T-cell (primary cell): ENCODE data around the gene SPTBN1. TPM values are rescaled to one million over a fixed set of nuclear protein-coding genes. Genes with fewer than 3 reads are reported as not detected.

Source experiments
- ATAC-seq, 4 experiments: fragments of 200-7000 bp in 3 of 4; fragments of 150-1000 bp in 1 of 4; cut with Tn5 transposase; replicated peaks in 1 of 4; 1 replicate in 3 of 4; 2 replicates in 1 of 4; pipeline ENCODE4 v1.10.0; 2021; ENCODE audit warnings: moderate library complexity in 3 of 4, mild to moderate bottlenecking in 2 of 4, moderate number of reproducible peaks in 1 of 4
- CTCF ChIA-PET, 2 donors: fragments of 300-600 bp; sonication (Branson Sonifier 250); formaldehyde crosslinking; loops; one replicate each; lab custom pipeline; 2022; ENCODE audit warnings: antibody characterized with exemption in 2 of 2; lab: Charles Lee
- POLR2A ChIA-PET, 2 donors: fragments of 300-600 bp; sonication (Branson Sonifier 250); formaldehyde crosslinking; loops; one replicate each; lab custom pipeline; 2022; ENCODE audit warnings: antibody characterized with exemption in 2 of 2; lab: Charles Lee
- DNase-seq, 35 experiments: peaks; one replicate each; pipeline versions ENCODE4 v3.0.0 to v3.0.0-alpha.2; 2013 to 2023
- H3K27ac ChIP-seq: one replicate; pipeline ENCODE4 v1.5.1; 2013; ENCODE audit warnings: low read length
- H3K27me3 ChIP-seq, 2 experiments: replicated peaks in 1 of 2; 1 replicate in 1 of 2; 2 replicates in 1 of 2; pipeline versions ENCODE4 v1.6.1 to v1.7.0; 2013; ENCODE audit warnings: low read length in 1 of 2, mixed read lengths in 1 of 2; ENCODE audit not compliant: control insufficient read depth in 2 of 2, insufficient read depth in 2 of 2; ENCODE audit errors: extremely low read depth in 1 of 2
- H3K36me3 ChIP-seq, 2 donors: 1 replicate in 1 of 2; 2 replicates in 1 of 2; pipeline versions ENCODE4 v1.6.1 to v1.7.0; 2013; ENCODE audit warnings: low read length in 1 of 2; ENCODE audit not compliant: control insufficient read depth in 2 of 2, insufficient read depth in 1 of 2; ENCODE audit errors: extremely low read depth in 1 of 2
- H3K4me1 ChIP-seq, 2 experiments: 1 replicate in 1 of 2; 2 replicates in 1 of 2; pipeline versions ENCODE4 v1.6.1 to v1.7.0; 2013; ENCODE audit warnings: low read length in 2 of 2, mixed read lengths in 1 of 2; ENCODE audit not compliant: insufficient read depth in 2 of 2, control insufficient read depth in 1 of 2; ENCODE audit errors: extremely low read depth in 1 of 2
- H3K4me3 ChIP-seq, 2 donors: 1 replicate in 1 of 2; 2 replicates in 1 of 2; pipeline versions ENCODE4 v1.5.1 to v1.7.0; 2013; ENCODE audit warnings: mild to moderate bottlenecking in 2 of 2, low read length in 1 of 2, moderate library complexity in 1 of 2; ENCODE audit not compliant: control insufficient read depth in 1 of 2; ENCODE audit errors: extremely low read depth in 1 of 2
- H3K9me3 ChIP-seq: 2 replicates; pipeline ENCODE4 v1.7.0; 2013
- H3K27ac Mint-ChIP-seq, 2 donors: one replicate each; pipeline ENCODE4 v1.8.0; 2020 to 2021; ENCODE audit warnings: mild to moderate bottlenecking in 2 of 2, mixed read lengths in 2 of 2
- H3K27me3 Mint-ChIP-seq, 2 donors: one replicate each; pipeline ENCODE4 v1.8.0; 2021 to 2022; ENCODE audit warnings: mixed read lengths in 2 of 2
- H3K36me3 Mint-ChIP-seq: one replicate; pipeline ENCODE4 v1.8.0; 2021; ENCODE audit warnings: mixed read lengths
- H3K4me1 Mint-ChIP-seq, 3 donors: one replicate each; pipeline ENCODE4 v1.8.0; 2020 to 2022; ENCODE audit warnings: mixed read lengths in 3 of 3, mild to moderate bottlenecking in 1 of 3
- H3K4me3 Mint-ChIP-seq, 3 donors: one replicate each; pipeline ENCODE4 v1.8.0; 2020 to 2022; ENCODE audit warnings: mild to moderate bottlenecking in 3 of 3, mixed read lengths in 3 of 3, moderate library complexity in 3 of 3
- H3K9me3 Mint-ChIP-seq, 3 donors: one replicate each; pipeline ENCODE4 v1.8.0; 2020 to 2022; ENCODE audit warnings: mixed read lengths in 3 of 3
- WGBS: methylation state at CpG from one replicate; pipeline ENCODE4 v1.1.5; 2013; ENCODE audit warnings: missing lambda C conversion rate; ENCODE audit not compliant: insufficient coverage; 5-methylcytosine and 5-hydroxymethylcytosine counted together
- total RNA-seq, 35 experiments: library from RNA in 6 of 35; stranded (reverse) in 6 of 35; fragments of 120-200 nt in 1 of 35; gene quantifications; one replicate each; pipeline versions ENCODE4 v1.2.1 to v1.2.4 and lab custom pipeline; 2013 to 2026

Gene SPTBN1
- total RNA-seq, 5 donors from 2014 or later (not counting 1 experiment from before 2014, with no cell fraction given) = 129 to 222 (median 139) TPM

GRCh38 chr2:54423213-54423612, 32.9 kb upstream of the SPTBN1 start:
- POLR2A ChIA-PET = no interaction called here
- DNase-seq = no peak
- peaks cover 0 to 4% of the 10 kb centered on the region in 2 experiments for H3K4me1 ChIP-seq
- peaks cover 0 to 6% (median 0%) of the 10 kb centered on the region in 3 donors for H3K9me3 Mint-ChIP-seq
- no CpG with 5 or more reads among the region's 2 CpGs for WGBS
- H3K9me3 ChIP-seq = no peaks in the 10 kb centered on the region
- peaks cover 12 to 21% (median 17%) of the 10 kb centered on the region in 3 donors for H3K4me1 Mint-ChIP-seq
- no peaks in the 10 kb centered on the region for H3K27me3 ChIP-seq
- no peaks in the 10 kb centered on the region for H3K36me3 Mint-ChIP-seq
- H3K36me3 ChIP-seq = no peaks in the 10 kb centered on the region
- no peak overlapping the region for H3K27ac Mint-ChIP-seq
- no peak overlapping the region for H3K4me3 Mint-ChIP-seq
- H3K27me3 Mint-ChIP-seq = peaks cover 0 to 4% of the 10 kb centered on the region in 2 donors
- no peak overlapping the region for H3K27ac ChIP-seq
- CTCF ChIA-PET = interaction anchor here in 1 of 2 donors (0.6 kb wide), 1 partner anchor 48 kb away, joined by 5 read pairs; no protein-coding TSS in a partner anchor
- no peak for ATAC-seq
- no peak overlapping the region for H3K4me3 ChIP-seq

- H3K9me3 ChIP-seq = no peaks in the 10 kb centered on the region
- peaks cover 0 to 6% (median 0%) of the 10 kb centered on the region in 3 donors for H3K9me3 Mint-ChIP-seq
- no peak overlapping the region for H3K4me3 Mint-ChIP-seq
- no peak overlapping the region for H3K27ac Mint-ChIP-seq
- 71% methylated on average over 2 of the region's 7 CpGs for WGBS
- H3K27ac ChIP-seq = no peak overlapping the region
- no peak for ATAC-seq
- DNase-seq = no peak
- peaks cover 0 to 4% of the 10 kb centered on the region in 2 experiments for H3K4me1 ChIP-seq
- H3K36me3 ChIP-seq = no peaks in the 10 kb centered on the region
- peaks cover 0 to 4% of the 10 kb centered on the region in 2 donors for H3K27me3 Mint-ChIP-seq
- ChIA-PET CTCF (interaction anchor here in 1 of 2 donors (0.6 to 0.7 kb wide), 2 partner anchors 476 to 589 kb away, joined by 4 read pairs; no protein-coding TSS in a partner anchor), POLR2A (interaction anchor here in 1 of 2 donors (0.6 kb wide), 2 partner anchors 8 to 9 kb away, joined by 5 to 6 read pairs; no protein-coding TSS in a partner anchor)
- H3K27me3 ChIP-seq = no peaks in the 10 kb centered on the region
- H3K36me3 Mint-ChIP-seq = no peaks in the 10 kb centered on the region
- H3K4me1 Mint-ChIP-seq = peaks cover 12 to 23% (median 17%) of the 10 kb centered on the region in 3 donors
- no peak overlapping the region for H3K4me3 ChIP-seq
Observed at GRCh38 chr2:54424555-54425163, 31.5 kb upstream of the SPTBN1 start.

- ChIA-PET POLR2A (no interaction called here), CTCF (no interaction called here)
- WGBS = 88% methylated on average over 2 of the region's 3 CpGs
- DNase-seq = no peak
- ATAC-seq = no peak
- Mint-ChIP-seq H3K27ac (no peak overlapping the region), H3K4me1 (peaks cover 6 to 10% (median 8%) of the 10 kb centered on the region in 3 donors), H3K27me3 (peaks cover 4% of the 10 kb centered on the region in 2 donors), H3K9me3 (no peaks in the 10 kb centered on the region), H3K36me3 (no peaks in the 10 kb centered on the region), H3K4me3 (no peak overlapping the region)
- no peaks in the 10 kb centered on the region for H3K4me1 ChIP-seq
- H3K4me3 ChIP-seq = no peak overlapping the region
- H3K27me3 ChIP-seq = peaks cover 0 to 5% of the 10 kb centered on the region in 2 experiments
- H3K36me3 ChIP-seq = no peaks in the 10 kb centered on the region
- H3K27ac ChIP-seq = no peak overlapping the region
- no peaks in the 10 kb centered on the region for H3K9me3 ChIP-seq
Observed at GRCh38 chr2:54428108-54428831, 27.9 kb upstream of the SPTBN1 start.

GRCh38 chr2:54429054-54429453, 27.1 kb upstream of the SPTBN1 start:
- no peak overlapping the region for H3K27ac ChIP-seq
- no peak for ATAC-seq
- Mint-ChIP-seq H3K36me3 (no peaks in the 10 kb centered on the region), H3K27ac (no peak overlapping the region), H3K4me3 (no peak overlapping the region), H3K27me3 (peaks cover 4% of the 10 kb centered on the region in 2 donors), H3K4me1 (peaks cover 6 to 10% (median 6%) of the 10 kb centered on the region in 3 donors), H3K9me3 (no peaks in the 10 kb centered on the region)
- H3K4me1 ChIP-seq = no peaks in the 10 kb centered on the region
- H3K9me3 ChIP-seq = no peaks in the 10 kb centered on the region
- ChIA-PET POLR2A (interaction anchor here in 1 of 2 donors (0.5 kb wide), 1 partner anchor 51 kb away, joined by 3 read pairs; no protein-coding TSS in a partner anchor), CTCF (no interaction called here)
- DNase-seq = no peak
- H3K4me3 ChIP-seq = no peak overlapping the region
- H3K36me3 ChIP-seq = no peaks in the 10 kb centered on the region
- peaks cover 0 to 5% of the 10 kb centered on the region in 2 experiments for H3K27me3 ChIP-seq
- no CpG with 5 or more reads among the region's 5 CpGs for WGBS

- Histone ChIP-seq H3K36me3 (no peaks in the 10 kb centered on the region), H3K27ac (no peak overlapping the region), H3K4me1 (no peaks in the 10 kb centered on the region), H3K4me3 (no peak overlapping the region), H3K9me3 (no peaks in the 10 kb centered on the region), H3K27me3 (peaks cover 0 to 5% of the 10 kb centered on the region in 2 experiments)
- no peak overlapping the region for H3K27ac Mint-ChIP-seq
- no peak for ATAC-seq
- H3K4me1 Mint-ChIP-seq = peaks cover 6 to 10% (median 6%) of the 10 kb centered on the region in 3 donors
- peaks cover 4 to 6% of the 10 kb centered on the region in 2 donors for H3K27me3 Mint-ChIP-seq
- ChIA-PET CTCF (no interaction called here), POLR2A (no interaction called here)
- H3K36me3 Mint-ChIP-seq = no peaks in the 10 kb centered on the region
- no peaks in the 10 kb centered on the region for H3K9me3 Mint-ChIP-seq
- WGBS = 56% methylated on average over 6 of the region's 13 CpGs
- no peak overlapping the region for H3K4me3 Mint-ChIP-seq
- DNase-seq = no peak
Observed at GRCh38 chr2:54429811-54430551, 26.1 kb upstream of the SPTBN1 start.

- no peaks in the 10 kb centered on the region for H3K9me3 ChIP-seq
- Mint-ChIP-seq H3K4me3 (no peak overlapping the region), H3K9me3 (no peaks in the 10 kb centered on the region), H3K36me3 (no peaks in the 10 kb centered on the region), H3K27me3 (peaks cover 4 to 6% of the 10 kb centered on the region in 2 donors), H3K27ac (no peak overlapping the region), H3K4me1 (peaks cover 6 to 10% (median 6%) of the 10 kb centered on the region in 3 donors)
- H3K4me3 ChIP-seq = no peak overlapping the region
- peaks cover 0 to 5% of the 10 kb centered on the region in 2 experiments for H3K27me3 ChIP-seq
- H3K36me3 ChIP-seq = no peaks in the 10 kb centered on the region
- H3K27ac ChIP-seq = no peak overlapping the region
- CTCF ChIA-PET = no interaction called here
- no peak for DNase-seq
- POLR2A ChIA-PET = no interaction called here
- WGBS = no CpG with 5 or more reads among the region's 5 CpGs
- no peak for ATAC-seq
- H3K4me1 ChIP-seq = no peaks in the 10 kb centered on the region
Observed at GRCh38 chr2:54430649-54431048, 25.5 kb upstream of the SPTBN1 start.
